Fibroblast of skin of left biceps (primary cell): Measurements from ENCODE around the gene MICAL2.

Experiments
- DNase-seq, 2 experiments: peaks; one replicate each; pipeline ENCODE4 v3.0.0-alpha.2; 2013; ENCODE audit warnings: low read depth in 2 of 2

Gene MICAL2

GRCh38 chr11:12286606-12287005, 176.2 kb downstream of the MICAL2 start:
- DNase-seq = no peak

DNA sequence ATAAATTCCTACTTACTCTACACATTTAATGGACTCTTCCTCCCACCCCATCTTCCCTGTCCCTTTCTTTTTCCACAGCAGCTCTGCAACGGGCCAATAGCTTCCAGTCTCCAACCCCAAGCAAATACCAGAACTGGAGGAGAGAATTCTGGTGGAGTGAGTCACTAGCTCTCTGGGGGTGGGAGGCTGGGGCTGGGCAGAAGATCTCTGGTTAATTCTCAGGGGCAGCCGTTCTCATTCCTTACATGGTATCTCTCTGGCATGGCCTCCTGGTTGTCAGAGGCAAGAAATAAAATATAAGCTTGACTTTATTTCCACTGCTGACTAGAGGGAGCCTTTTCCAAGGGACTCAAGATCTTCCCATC, 176.6 kb downstream of the MICAL2 start:
- peak; percentile 97 for DNase-seq

- peak; percentile 95 to 96 for DNase-seq
These were observed 177.2 kb downstream of the MICAL2 start for GRCh38 chr11:12287374-12288211.

DNA sequence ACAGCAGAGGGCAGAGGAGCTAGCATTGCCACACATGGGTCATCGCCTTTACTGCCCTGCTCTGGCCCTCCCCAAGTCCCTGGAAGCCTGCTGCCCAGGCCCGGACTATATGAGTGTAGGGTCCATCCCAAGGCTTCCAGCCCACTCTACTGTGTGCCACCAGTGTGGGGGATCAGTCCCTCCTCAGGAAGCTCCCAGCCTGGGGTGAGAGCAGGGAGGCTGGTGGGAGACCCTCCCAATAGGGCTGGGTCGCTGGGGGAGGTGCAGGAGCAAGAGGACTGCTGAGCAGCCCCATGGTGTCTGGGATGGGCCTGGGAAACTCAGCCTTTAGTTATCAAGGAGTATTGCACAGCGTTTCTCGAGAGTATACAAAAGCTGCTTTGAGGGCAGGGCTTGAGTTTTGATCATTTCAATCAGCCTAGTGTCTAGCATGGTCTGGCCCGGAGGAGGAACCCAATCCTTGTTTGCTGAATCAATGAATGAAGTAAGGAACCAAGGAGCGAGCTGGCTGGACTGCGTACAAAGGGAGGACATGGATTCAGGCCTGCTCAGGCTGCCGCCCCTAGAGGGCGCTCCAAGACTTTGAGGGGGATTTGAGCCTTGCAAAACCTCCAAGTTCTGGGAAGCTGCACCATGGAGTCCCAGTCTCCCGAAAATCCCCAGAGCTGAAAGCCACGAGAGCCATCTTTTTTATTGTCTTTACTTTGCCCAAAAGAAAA, 178.0 kb downstream of the MICAL2 start:
- DNase-seq = peak; percentile 94 to 95

DNA sequence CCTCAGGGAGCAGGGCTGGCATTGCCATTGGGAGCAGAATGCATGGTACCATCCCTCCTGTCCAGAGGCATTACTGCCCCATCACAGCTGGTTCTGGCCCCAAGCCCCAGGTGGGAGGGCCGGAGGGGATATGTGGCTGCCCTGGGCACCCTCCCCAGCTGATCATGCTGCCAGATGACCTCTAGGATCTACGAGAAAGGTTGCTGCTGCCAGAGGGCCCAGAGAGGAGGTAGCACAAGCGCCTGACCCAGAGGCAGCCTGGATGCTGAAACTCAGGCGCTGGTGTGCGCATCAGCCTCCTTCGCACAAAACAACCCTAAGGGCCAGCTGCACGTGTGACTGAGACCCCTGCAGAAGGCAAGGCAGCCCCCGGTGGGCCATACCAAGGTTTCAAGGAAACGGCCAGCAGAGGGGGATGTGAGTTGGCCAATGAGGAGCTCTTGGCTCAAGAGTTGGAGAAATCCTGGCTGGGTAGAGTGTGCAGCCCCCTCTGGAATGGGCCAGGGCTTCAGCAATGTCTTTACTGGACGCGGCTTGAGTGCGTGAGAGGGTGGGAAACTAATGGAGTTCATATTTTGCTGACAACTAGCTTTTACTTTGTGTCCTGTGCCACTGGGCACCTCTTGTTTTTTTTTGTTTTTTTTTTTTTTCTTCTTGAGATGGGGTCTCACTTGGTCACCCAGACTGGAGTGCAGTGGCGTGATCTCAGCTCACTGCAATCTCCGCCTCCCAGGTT, 178.7 kb downstream of the MICAL2 start:
- DNase-seq = no peak

DNA sequence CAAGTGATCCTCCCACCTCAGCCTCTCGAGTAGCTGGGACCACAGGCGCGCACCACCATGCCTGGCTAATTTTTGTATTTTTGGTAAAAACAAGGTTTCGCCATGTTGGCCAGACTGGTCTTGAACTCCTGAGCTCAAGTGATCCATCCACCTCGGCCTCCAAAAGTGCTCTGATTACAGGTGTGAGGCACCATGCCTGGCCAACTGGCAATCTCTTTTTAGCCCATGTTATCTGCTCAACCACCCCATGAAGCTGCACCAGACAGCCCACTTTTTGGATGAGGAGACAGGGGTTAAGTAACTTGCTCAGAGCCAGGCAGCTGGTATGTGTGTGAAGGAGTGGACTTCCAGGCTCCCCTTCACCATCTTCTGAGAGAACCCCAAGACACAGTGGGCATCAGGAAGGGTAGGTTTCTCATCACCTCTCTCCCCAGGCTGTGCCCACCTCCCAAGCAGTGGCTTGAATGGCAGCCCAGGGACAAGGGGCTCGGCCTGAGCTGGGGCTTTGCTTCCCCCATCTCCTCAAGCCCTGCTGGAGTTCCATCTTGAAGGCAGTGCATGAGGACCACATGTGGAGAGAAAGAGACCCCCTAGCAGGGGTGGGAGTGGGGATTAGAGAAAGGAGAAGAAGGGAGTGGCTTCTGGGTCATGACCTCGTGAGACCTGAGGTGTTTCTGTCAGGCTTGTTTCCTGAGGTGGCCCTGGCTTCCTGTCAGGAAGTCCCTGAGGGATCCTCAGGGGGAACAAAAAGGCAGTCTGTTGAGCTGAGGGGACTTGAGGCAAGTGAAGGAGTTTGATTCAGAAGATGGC, 179.5 kb downstream of the MICAL2 start:
- DNase-seq = no peak

DNA sequence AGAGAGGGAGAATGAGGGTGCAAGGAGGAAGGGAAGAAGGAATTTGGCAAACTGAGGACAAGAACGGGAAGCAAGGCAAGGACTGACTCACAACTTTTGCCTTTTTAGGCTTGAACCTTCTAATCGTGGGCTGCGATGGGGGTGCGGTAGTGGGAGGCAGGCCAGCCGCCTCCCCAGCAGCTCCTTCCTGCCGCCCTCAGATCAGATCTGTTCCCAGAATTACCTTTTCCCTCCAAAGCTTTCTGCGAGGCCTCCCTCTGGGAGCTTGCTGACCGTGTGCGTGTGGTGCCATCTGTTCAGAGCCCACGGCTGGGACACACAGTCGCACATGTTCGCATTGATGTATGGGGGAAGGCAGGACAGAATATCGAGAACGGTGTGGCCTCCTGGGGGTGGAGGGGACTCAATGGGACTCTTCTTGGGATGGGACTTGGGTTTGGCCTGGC, 180.1 kb downstream of the MICAL2 start:
- DNase-seq = no peak

GRCh38 chr11:12291313-12291712, 180.9 kb downstream of the MICAL2 start:
- DNase-seq = no peak

GRCh38 chr11:12291766-12292165, 181.4 kb downstream of the MICAL2 start:
- no peak for DNase-seq

DNA sequence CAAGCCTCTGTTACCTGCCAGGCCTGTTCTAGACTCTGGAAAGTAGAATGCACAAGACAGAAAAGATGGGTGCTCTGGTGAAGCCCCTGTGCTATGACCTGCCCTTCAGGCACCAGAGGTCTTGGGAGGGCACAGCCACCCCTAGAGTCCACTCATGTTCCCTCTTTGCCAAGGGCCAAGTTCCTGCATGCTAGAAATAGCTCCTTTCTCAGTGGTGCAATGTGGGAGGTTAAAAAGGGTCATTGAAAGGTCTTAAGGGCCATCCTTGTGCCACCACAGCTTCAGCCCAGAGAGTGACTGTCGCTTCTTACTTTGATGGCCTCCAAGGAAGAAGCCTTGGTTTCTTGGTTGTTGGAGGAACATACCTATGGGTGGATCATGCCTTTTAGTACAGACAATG, 182.4 kb downstream of the MICAL2 start:
- DNase-seq = no peak

- no peak for DNase-seq
These were observed 183.1 kb downstream of the MICAL2 start for GRCh38 chr11:12293486-12293885.

DNA sequence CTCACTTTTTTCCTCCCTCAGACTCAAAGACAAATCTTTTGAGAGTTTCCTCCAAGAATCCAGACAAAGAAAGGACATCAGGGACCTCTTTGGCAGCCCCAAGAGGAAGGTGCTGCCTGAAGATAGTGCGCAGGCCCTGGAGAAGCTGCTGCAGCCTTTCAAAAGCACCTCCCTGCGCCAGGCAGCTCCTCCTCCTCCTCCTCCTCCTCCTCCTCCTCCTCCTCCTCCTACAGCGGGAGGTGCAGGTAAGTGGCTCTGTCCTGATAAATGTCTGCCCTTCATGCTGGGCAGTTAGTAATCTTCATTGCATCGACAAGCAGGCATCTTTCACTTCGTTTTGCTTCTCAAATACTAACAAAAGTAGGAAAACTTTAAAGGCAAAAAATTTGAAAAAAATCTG, 184.2 kb downstream of the MICAL2 start:
- no peak for DNase-seq

DNA sequence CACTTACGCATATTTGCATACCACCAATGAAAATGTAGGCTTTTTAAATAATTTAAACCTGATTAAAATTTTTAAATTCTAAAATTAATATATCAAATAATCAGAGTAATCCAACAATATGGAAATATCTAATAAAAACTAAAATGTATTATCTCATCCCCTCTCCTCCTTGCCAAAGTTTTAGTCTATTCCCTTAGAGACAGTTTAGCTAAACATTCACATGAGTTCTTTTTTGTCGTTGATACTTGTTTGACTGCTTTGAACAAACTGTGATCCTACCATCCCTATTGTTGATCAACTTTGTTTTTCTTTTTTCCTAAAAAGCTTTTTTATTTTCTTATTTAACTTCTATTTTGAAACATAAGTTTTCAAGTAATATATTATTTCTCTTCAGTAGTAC, 185.6 kb downstream of the MICAL2 start:
- no peak for DNase-seq

GRCh38 chr11:12298610-12299009, 188.2 kb downstream of the MICAL2 start:
- no peak for DNase-seq

DNA sequence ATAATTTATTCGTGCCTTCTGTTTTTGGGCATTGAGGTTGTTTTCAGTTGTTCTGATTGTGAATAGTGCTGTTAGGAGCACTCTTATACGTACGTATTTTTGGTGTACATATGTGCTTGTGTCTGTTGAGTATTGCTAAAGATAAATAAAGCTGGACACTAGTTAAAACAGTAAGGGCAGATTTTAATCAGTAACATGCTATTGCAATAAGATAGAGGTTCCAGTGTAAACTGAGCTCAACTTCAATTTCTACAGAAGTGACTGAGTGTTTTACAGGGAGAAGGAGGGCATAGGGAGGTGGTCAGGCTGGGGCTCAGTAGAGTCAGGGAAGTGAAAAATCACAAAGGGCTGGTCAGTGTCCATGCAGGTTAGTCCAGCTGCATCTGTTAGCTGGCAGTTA, 191.0 kb downstream of the MICAL2 start:
- DNase-seq = no peak

DNA sequence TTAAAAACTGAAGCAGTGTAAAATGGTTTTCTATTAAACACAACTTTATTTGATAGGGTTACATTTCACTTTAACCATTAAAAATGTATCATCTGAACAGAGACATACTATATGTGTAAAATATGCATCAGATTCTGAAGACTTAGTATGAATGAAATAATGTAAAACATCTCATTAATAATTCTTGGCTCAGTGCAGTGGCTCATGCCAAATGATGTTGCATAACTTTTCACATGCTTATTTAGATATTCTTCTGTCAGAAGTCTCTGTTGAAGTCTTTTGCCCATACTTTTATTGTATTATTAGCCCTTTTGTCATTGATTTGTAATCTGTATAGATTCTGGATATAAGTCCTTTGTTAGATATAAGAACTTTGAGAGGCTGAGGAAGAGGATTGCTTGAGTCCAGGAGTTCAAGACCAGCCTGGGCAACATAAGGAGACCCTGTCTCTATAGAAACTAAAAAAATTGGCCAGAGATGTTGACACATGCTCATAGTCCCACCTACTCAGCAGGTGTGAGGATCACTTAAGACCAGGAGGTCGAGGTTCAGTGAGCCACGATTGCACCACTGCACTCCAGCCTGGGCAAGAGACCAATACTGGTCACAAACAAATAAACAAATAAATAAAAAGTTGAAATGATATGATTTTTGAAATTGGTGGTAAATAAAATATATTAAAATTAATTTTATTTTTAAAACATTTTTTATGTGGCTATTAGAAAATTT, 193.2 kb downstream of the MICAL2 start:
- DNase-seq = no peak

GRCh38 chr11:12306830-12307229, 196.4 kb downstream of the MICAL2 start:
- no peak for DNase-seq

- DNase-seq = no peak
These were observed 201.7 kb downstream of the MICAL2 start for GRCh38 chr11:12312132-12312531.
